ENCODE data around the gene FLAD1.

Gene FLAD1

DNA sequence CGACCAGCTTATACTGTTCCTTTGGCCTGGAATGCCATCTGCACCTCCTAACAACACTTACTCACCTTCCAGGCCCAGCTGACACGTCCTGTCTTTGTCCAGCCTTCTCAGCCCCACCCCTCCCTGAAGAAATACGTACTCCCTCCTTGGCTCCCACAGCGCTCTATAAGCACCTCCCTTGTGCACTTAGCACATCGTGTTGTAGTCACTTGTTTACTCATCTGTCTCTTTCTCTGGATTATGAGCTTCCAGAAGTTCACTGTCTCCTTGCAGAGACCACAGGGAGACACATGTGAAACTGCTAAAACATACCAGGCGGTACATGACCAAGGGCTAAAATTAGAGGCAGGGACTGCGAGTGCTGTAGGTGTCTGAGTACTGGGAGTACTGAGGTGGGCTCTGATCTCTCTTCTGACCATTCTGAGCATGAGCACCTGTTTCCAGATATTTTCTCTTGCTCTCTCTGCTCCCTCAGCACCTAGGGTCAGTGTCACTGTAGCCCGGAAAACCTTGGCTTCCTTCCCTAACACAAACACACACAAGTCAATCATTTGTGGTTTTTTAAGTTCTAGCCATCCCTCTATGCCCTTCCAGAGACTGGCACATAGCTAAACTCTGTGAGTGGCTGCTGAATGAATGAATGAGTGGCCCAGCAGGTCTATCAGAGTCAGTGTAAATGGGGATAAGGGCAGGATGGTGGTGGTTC is 55.6 kb downstream of the FLAD1 start:
- no peak for DNase-seq (ENCODE audit: low spot score)

DNA sequence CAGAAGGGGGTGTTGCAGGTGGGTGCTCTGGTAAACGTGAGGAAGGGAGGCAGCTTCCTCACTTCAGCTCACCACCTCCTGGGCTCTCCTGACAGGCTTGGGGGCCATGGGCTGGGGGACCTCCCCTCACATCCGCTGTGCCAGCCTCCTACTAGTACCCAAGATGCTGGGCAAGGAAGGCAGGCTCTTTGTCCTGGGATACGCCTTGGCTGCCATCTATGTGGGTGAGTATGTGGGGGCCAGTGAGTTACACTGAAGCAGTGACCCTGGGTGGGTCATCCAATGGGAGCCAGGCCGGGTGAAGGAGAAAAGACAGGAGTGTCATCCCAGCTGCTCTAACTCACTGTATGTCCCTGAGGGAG is 56.1 kb downstream of the FLAD1 start:
- DNase-seq (ENCODE audit: low spot score): no peak

DNA sequence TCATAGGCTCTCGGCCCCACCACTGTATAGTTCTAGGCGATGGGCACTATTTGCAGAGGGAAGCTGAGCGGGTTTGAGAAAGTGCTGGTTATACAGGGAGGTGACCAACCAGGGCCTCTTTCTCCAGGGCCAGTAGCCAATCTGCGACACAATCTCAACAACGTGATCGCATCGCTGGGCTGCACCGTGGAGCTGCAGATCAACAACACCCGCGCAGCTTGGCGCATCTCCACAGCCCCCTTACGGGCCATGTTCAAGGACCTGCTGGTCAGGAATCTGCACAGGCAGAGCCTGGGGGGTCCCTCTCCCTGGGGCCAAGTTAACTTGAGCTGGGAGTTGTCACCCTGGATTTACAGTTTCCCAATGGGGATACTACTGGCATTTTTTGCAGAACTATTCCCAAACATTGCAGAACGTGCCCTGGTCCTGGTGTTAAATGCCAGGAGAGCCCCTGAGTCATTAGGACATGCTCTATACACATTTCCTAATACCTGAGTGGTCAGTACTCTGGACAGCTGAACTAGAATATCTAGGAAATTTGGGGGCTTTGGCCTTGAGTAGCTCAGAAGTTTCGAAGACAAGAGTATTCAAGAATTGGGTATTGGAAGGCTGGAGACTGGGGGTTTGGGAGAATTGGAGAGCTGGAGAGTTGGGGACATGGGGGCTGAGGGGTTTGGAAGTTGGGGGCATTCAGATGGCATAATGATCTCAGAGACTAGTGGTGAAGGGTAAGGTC is 57.4 kb downstream of the FLAD1 start:
- DNase-seq (ENCODE audit: low spot score): no peak

Data from HuH-7 (cell line).